ENCODE measurements around the gene SESN2.

Gene SESN2

GRCh38 chr1:28279721-28280120, 20.4 kb downstream of the SESN2 start:
- Histone ChIP-seq H3K4me1 (ENCODE audit: control insufficient read depth, insufficient read depth, low read length) (no peaks in the 10 kb centered on the region), H3K4me3 (ENCODE audit: low read depth, low read length) (no peak overlapping the region), H3K36me3 (ENCODE audit: control insufficient read depth, insufficient read depth, low read length) (peaks cover 38% of the 10 kb centered on the region), H3K27me3 (ENCODE audit: control insufficient read depth, insufficient read depth, low read length) (no peaks in the 10 kb centered on the region), H3K9me3 (ENCODE audit: control insufficient read depth, insufficient read depth, low read length) (no peaks in the 10 kb centered on the region), H3K9ac (ENCODE audit: low read depth, low read length) (no peak overlapping the region)

GRCh38 chr1:28280501-28280900, 21.2 kb downstream of the SESN2 start:
- peaks cover 36% of the 10 kb centered on the region for H3K36me3 ChIP-seq (ENCODE audit: control insufficient read depth, insufficient read depth, low read length)
- no peaks in the 10 kb centered on the region for H3K4me1 ChIP-seq (ENCODE audit: control insufficient read depth, insufficient read depth, low read length)
- H3K27me3 ChIP-seq (ENCODE audit: control insufficient read depth, insufficient read depth, low read length) = no peaks in the 10 kb centered on the region
- H3K4me3 ChIP-seq (ENCODE audit: low read depth, low read length) = no peak overlapping the region
- H3K9me3 ChIP-seq (ENCODE audit: control insufficient read depth, insufficient read depth, low read length) = no peaks in the 10 kb centered on the region
- H3K9ac ChIP-seq (ENCODE audit: low read depth, low read length) = no peak overlapping the region

- Histone ChIP-seq H3K9me3 (ENCODE audit: control insufficient read depth, insufficient read depth, low read length) (no peaks in the 10 kb centered on the region), H3K27me3 (ENCODE audit: control insufficient read depth, insufficient read depth, low read length) (no peaks in the 10 kb centered on the region), H3K9ac (ENCODE audit: low read depth, low read length) (no peak overlapping the region), H3K4me1 (ENCODE audit: control insufficient read depth, insufficient read depth, low read length) (no peaks in the 10 kb centered on the region), H3K4me3 (ENCODE audit: low read depth, low read length) (no peak overlapping the region), H3K36me3 (ENCODE audit: control insufficient read depth, insufficient read depth, low read length) (peaks cover 36% of the 10 kb centered on the region)
These were observed 21.7 kb downstream of the SESN2 start for GRCh38 chr1:28280977-28281381.

- H3K4me3 ChIP-seq (ENCODE audit: low read depth, low read length) = no peak overlapping the region
- H3K36me3 ChIP-seq (ENCODE audit: control insufficient read depth, insufficient read depth, low read length) = peaks cover 36% of the 10 kb centered on the region
- H3K27me3 ChIP-seq (ENCODE audit: control insufficient read depth, insufficient read depth, low read length) = no peaks in the 10 kb centered on the region
- no peaks in the 10 kb centered on the region for H3K9me3 ChIP-seq (ENCODE audit: control insufficient read depth, insufficient read depth, low read length)
- no peak overlapping the region for H3K9ac ChIP-seq (ENCODE audit: low read depth, low read length)
- no peaks in the 10 kb centered on the region for H3K4me1 ChIP-seq (ENCODE audit: control insufficient read depth, insufficient read depth, low read length)
These were observed 22.5 kb downstream of the SESN2 start for GRCh38 chr1:28281608-28282425.

GRCh38 chr1:28282426-28283407, 23.4 kb downstream of the SESN2 start:
- peaks cover 30% of the 10 kb centered on the region for H3K36me3 ChIP-seq (ENCODE audit: control insufficient read depth, insufficient read depth, low read length)
- H3K4me3 ChIP-seq (ENCODE audit: low read depth, low read length) = no peak overlapping the region
- no peaks in the 10 kb centered on the region for H3K27me3 ChIP-seq (ENCODE audit: control insufficient read depth, insufficient read depth, low read length)
- H3K4me1 ChIP-seq (ENCODE audit: control insufficient read depth, insufficient read depth, low read length) = no peaks in the 10 kb centered on the region
- H3K9me3 ChIP-seq (ENCODE audit: control insufficient read depth, insufficient read depth, low read length) = no peaks in the 10 kb centered on the region
- no peak overlapping the region for H3K9ac ChIP-seq (ENCODE audit: low read depth, low read length)

- H3K36me3 ChIP-seq (ENCODE audit: control insufficient read depth, insufficient read depth, low read length) = peaks cover 8% of the 10 kb centered on the region
- H3K9me3 ChIP-seq (ENCODE audit: control insufficient read depth, insufficient read depth, low read length) = no peaks in the 10 kb centered on the region
- H3K4me1 ChIP-seq (ENCODE audit: control insufficient read depth, insufficient read depth, low read length) = no peaks in the 10 kb centered on the region
- H3K27me3 ChIP-seq (ENCODE audit: control insufficient read depth, insufficient read depth, low read length) = no peaks in the 10 kb centered on the region
- no peak overlapping the region for H3K9ac ChIP-seq (ENCODE audit: low read depth, low read length)
- H3K4me3 ChIP-seq (ENCODE audit: low read depth, low read length) = no peak overlapping the region
These were observed 26.8 kb downstream of the SESN2 start for GRCh38 chr1:28286111-28286510.

GRCh38 chr1:28288487-28288886, 29.2 kb downstream of the SESN2 start:
- Histone ChIP-seq H3K4me3 (ENCODE audit: low read depth, low read length) (no peak overlapping the region), H3K36me3 (ENCODE audit: control insufficient read depth, insufficient read depth, low read length) (no peaks in the 10 kb centered on the region), H3K27me3 (ENCODE audit: control insufficient read depth, insufficient read depth, low read length) (no peaks in the 10 kb centered on the region), H3K9ac (ENCODE audit: low read depth, low read length) (no peak overlapping the region), H3K4me1 (ENCODE audit: control insufficient read depth, insufficient read depth, low read length) (no peaks in the 10 kb centered on the region), H3K9me3 (ENCODE audit: control insufficient read depth, insufficient read depth, low read length) (no peaks in the 10 kb centered on the region)

- H3K36me3 ChIP-seq (ENCODE audit: control insufficient read depth, insufficient read depth, low read length) = no peaks in the 10 kb centered on the region
- no peak overlapping the region for H3K9ac ChIP-seq (ENCODE audit: low read depth, low read length)
These were observed 31.5 kb downstream of the SESN2 start for GRCh38 chr1:28290851-28291250.

GRCh38 chr1:28291711-28292110, 32.4 kb downstream of the SESN2 start:
- peaks cover 3% of the 10 kb centered on the region for H3K4me1 ChIP-seq (ENCODE audit: control insufficient read depth, insufficient read depth, low read length)
- H3K27me3 ChIP-seq (ENCODE audit: control insufficient read depth, insufficient read depth, low read length) = no peaks in the 10 kb centered on the region
- no peaks in the 10 kb centered on the region for H3K9me3 ChIP-seq (ENCODE audit: control insufficient read depth, insufficient read depth, low read length)
- H3K9ac ChIP-seq (ENCODE audit: low read depth, low read length) = no peak overlapping the region
- H3K36me3 ChIP-seq (ENCODE audit: control insufficient read depth, insufficient read depth, low read length) = no peaks in the 10 kb centered on the region
- no peak overlapping the region for H3K4me3 ChIP-seq (ENCODE audit: low read depth, low read length)

More at GRCh38 chr1:28290851-28291250, 31.5 kb downstream of the SESN2 start:
- no peak overlapping the region for H3K4me3 ChIP-seq (ENCODE audit: low read depth, low read length)
- H3K27me3 ChIP-seq (ENCODE audit: control insufficient read depth, insufficient read depth, low read length) = no peaks in the 10 kb centered on the region
- no peaks in the 10 kb centered on the region for H3K9me3 ChIP-seq (ENCODE audit: control insufficient read depth, insufficient read depth, low read length)
- no peaks in the 10 kb centered on the region for H3K4me1 ChIP-seq (ENCODE audit: control insufficient read depth, insufficient read depth, low read length)

- Histone ChIP-seq H3K9ac (ENCODE audit: low read depth, low read length) (no peak overlapping the region), H3K4me3 (ENCODE audit: low read depth, low read length) (no peak overlapping the region), H3K4me1 (ENCODE audit: control insufficient read depth, insufficient read depth, low read length) (peaks cover 7% of the 10 kb centered on the region), H3K9me3 (ENCODE audit: control insufficient read depth, insufficient read depth, low read length) (no peaks in the 10 kb centered on the region), H3K36me3 (ENCODE audit: control insufficient read depth, insufficient read depth, low read length) (no peaks in the 10 kb centered on the region), H3K27me3 (ENCODE audit: control insufficient read depth, insufficient read depth, low read length) (no peaks in the 10 kb centered on the region)
These were observed 36.6 kb downstream of the SESN2 start for GRCh38 chr1:28295936-28296335.

GRCh38 chr1:28296401-28297261, 37.3 kb downstream of the SESN2 start:
- H3K9ac ChIP-seq (ENCODE audit: low read depth, low read length) = no peak overlapping the region
- H3K27me3 ChIP-seq (ENCODE audit: control insufficient read depth, insufficient read depth, low read length) = no peaks in the 10 kb centered on the region
- no peaks in the 10 kb centered on the region for H3K9me3 ChIP-seq (ENCODE audit: control insufficient read depth, insufficient read depth, low read length)
- H3K4me1 ChIP-seq (ENCODE audit: control insufficient read depth, insufficient read depth, low read length) = peaks cover 7% of the 10 kb centered on the region
- peak overlapping the region; percentile 45 for H3K4me3 ChIP-seq (ENCODE audit: low read depth, low read length)
- no peaks in the 10 kb centered on the region for H3K36me3 ChIP-seq (ENCODE audit: control insufficient read depth, insufficient read depth, low read length)

Measured in iPS-15b (cell line).